Activated T-helper 1 cell treated with anti-CD3 and anti-CD28 coated beads, Interleukin-12 subunit alpha, Interleukin-12 subunit beta, Interleukin-2, Interleukin-4 antibody, amounts not matched to agents 30 ng/mL and 10 ng/mL and 1 ng/mL, durations not matched to agents 14 hours and 24 hours and 36 hours (primary cell): ENCODE data around the gene RTL5. TPM values are rescaled to one million over a fixed set of nuclear protein-coding genes. Genes with fewer than 3 reads are reported as not detected.
A peak's percentile ranks its signal among the peaks of the same experiment; 100 is the strongest.

Experiments used
- DNase-seq: peaks from one replicate; pipeline ENCODE4 v3.0.0; 2021; ENCODE audit warnings: low spot score
- H3K27ac Mint-ChIP-seq: one replicate; pipeline ENCODE4 v1.8.0; 2021; ENCODE audit warnings: mild to moderate bottlenecking, mixed read lengths
- H3K27me3 Mint-ChIP-seq: one replicate; pipeline ENCODE4 v1.8.0; 2022; ENCODE audit warnings: mild to moderate bottlenecking, moderate library complexity, mixed read lengths; ENCODE audit not compliant: insufficient read depth
- H3K36me3 Mint-ChIP-seq: one replicate; pipeline ENCODE4 v1.8.0; 2021; ENCODE audit warnings: low read depth, mixed read lengths
- H3K4me1 Mint-ChIP-seq: one replicate; pipeline ENCODE4 v1.8.0; 2021; ENCODE audit warnings: low read depth, mixed read lengths
- H3K4me3 Mint-ChIP-seq: one replicate; pipeline ENCODE4 v1.8.0; 2021; ENCODE audit warnings: mild to moderate bottlenecking, moderate library complexity, mixed read lengths
- H3K9me3 Mint-ChIP-seq: one replicate; pipeline ENCODE4 v1.8.0; 2021; ENCODE audit warnings: mixed read lengths
- intact Hi-C: fragments of 100-400 bp; cut with micrococcal nuclease; formaldehyde crosslinking; loops from one replicate; pipeline ENCODE4 v1.15.1; 2024
- total RNA-seq: library from RNA; stranded (reverse); gene quantifications from 2 replicates; pipeline ENCODE4 v1.2.3, GENCODE V29; 2022

The RTL5 gene
- total RNA-seq, 1 donor from 2014 or later = 0.26 TPM

DNA sequence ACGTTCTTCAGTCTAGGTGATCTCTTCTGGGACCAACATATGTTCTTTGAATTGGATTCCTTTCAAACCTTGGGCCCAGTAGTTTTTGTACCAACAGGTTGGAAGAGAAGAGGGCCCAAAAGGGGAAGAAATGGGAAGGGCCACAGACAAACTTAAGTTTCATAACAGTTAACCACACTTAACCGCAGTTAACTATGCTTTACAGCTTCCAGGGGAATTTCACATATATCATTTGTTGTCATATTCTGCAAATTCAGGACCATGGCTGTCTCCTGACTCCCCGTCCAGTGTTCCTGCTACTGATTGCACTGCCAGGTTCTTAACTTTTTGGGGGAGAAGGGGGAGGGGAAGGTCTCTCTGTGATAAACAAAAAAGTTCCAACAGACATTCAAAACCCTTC, 34.6 kb downstream of the RTL5 start:
- Mint-ChIP-seq H3K27ac (no peak overlapping the region), H3K9me3 (no peaks in the 10 kb centered on the region), H3K27me3 (peaks cover 38% of the 10 kb centered on the region), H3K4me3 (no peak overlapping the region), H3K4me1 (peaks cover 51% of the 10 kb centered on the region), H3K36me3 (peaks cover 1% of the 10 kb centered on the region)
- DNase-seq = no peak
- intact Hi-C loops = no loop called here

DNA sequence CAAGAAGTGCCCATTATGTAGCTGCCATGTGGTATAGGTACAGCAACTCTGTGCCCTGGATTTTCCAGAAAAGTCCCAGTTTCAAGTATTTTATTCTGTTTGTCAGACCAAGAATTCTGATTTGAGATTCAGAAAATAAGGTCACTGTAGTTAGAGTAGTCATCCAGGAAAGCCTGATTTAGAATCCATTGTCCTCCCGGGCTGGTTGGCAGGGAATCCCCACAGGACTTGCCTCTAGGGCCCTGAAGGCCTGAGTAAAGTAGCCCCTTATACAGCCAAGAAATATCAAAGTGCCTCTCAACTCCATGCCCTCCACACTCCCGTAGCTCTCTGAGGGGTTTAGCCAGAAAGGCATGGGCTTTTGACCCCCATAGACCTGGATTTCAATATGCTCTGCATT, 36.3 kb downstream of the RTL5 start:
- Mint-ChIP-seq H3K27me3 (peaks cover 36% of the 10 kb centered on the region), H3K4me3 (no peak overlapping the region), H3K4me1 (peaks cover 34% of the 10 kb centered on the region), H3K27ac (no peak overlapping the region), H3K36me3 (peaks cover 1% of the 10 kb centered on the region), H3K9me3 (no peaks in the 10 kb centered on the region)
- intact Hi-C loops = no loop called here
- no peak for DNase-seq

DNA sequence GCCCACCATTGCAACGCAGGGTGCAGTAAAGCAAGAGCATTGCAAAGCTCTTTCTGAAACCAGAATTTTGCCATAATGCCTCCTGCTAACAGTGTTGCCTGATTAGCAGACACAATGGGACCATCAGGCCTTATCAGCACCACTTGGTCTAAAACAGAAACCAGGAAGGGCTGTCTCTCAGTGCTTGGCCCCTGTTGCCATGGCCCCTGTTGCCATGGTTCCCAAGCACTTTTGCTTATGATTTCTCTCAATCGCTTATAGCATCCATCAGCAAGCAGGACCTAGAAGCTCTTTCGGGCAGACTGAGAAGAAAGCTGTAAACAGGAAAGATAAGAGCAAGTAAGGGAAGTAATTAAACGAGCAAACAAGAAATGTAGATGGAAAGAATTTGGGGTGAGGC, 36.8 kb downstream of the RTL5 start:
- Mint-ChIP-seq H3K4me1 (peaks cover 29% of the 10 kb centered on the region), H3K27ac (no peak overlapping the region), H3K36me3 (peaks cover 1% of the 10 kb centered on the region), H3K4me3 (no peak overlapping the region), H3K9me3 (no peaks in the 10 kb centered on the region), H3K27me3 (peaks cover 38% of the 10 kb centered on the region)
- intact Hi-C loops = no loop called here
- peak; percentile 14 for DNase-seq

DNA sequence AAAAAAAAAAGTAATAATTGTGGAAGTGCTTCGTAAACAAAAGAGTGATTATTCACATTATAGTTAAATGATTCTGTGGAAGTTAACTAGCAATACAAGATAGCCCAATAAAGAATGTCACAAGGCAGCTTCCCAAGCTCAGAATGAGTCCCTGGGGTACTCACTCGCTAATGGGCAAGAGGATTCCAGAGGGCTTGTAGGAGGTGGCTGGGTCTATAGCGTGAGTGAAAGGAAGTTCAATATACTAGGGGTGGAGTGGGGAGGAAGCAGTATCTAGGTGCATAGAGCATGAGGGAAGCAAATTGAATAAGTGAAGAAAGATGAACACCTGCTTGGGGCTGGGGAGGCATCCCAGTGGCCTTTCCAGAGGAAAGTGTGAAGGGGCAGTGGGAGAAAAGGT, 42.5 kb downstream of the RTL5 start:
- Mint-ChIP-seq H3K4me1 (no peaks in the 10 kb centered on the region), H3K9me3 (no peaks in the 10 kb centered on the region), H3K4me3 (no peak overlapping the region), H3K27ac (no peak overlapping the region), H3K36me3 (no peaks in the 10 kb centered on the region), H3K27me3 (peaks cover 31% of the 10 kb centered on the region)
- intact Hi-C loops = no loop called here
- DNase-seq = no peak

DNA sequence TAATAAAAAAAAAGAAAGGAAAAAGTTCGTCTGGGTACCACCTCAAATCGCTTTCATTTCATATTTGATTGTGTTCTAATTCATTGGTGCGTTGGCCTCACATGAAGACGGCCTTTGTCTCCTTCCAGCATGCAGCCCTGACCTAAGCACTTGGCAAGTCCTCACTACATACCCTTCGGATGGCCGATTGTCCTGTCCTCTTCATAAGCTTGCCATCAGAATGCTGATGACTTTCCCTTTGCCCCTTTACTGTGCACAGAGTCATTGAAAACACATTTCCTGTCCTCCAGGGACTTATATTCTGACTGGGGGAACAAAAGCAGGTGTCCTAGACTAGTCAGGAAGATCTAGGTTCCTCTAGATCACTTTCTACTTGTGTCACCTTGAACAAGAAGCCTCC, 43.0 kb downstream of the RTL5 start:
- Mint-ChIP-seq H3K36me3 (no peaks in the 10 kb centered on the region), H3K27ac (no peak overlapping the region), H3K4me1 (no peaks in the 10 kb centered on the region), H3K9me3 (no peaks in the 10 kb centered on the region), H3K27me3 (peaks cover 31% of the 10 kb centered on the region), H3K4me3 (no peak overlapping the region)
- DNase-seq = no peak
- intact Hi-C loops = no loop called here

DNA sequence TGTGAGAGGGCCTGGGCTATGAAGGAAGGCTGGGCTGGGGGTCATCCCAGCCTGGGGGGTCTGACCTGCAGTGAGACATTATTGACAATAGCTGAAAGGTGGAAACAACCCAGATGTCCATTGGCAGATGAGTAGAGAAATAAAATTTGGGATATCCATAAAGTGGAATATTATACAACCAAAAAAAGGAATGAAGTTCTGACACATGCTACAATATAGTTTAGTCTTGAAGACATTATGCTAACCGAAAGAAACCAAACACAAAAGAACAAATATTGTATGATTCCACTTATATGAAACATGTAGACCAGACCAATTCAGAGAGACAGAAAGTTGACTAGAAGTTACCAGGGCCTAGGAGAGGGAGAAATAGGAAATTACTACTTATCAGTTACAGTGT, 44.7 kb downstream of the RTL5 start:
- Mint-ChIP-seq H3K9me3 (no peaks in the 10 kb centered on the region), H3K27me3 (peaks cover 27% of the 10 kb centered on the region), H3K4me1 (no peaks in the 10 kb centered on the region), H3K27ac (no peak overlapping the region), H3K36me3 (no peaks in the 10 kb centered on the region), H3K4me3 (no peak overlapping the region)
- intact Hi-C loops = no loop called here
- no peak for DNase-seq

DNA sequence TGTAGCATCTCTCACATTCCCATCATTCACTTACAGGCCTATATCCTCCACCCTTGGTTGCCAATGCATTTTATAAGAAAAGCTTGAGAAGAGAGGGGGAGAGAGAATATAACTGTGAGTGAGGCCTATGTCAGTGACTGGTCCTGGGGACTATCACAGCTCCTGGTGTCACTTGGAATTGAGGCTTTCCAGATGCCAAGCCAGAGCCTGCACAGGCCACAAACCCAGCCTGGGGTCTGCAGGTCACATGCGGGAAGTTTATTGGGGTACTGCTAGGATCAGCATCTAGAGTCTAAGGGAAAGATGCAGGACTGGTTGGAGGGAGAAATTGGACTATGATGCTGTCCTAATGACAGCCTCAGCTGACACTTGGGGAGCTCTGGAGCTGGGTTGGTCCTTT, 47.6 kb downstream of the RTL5 start:
- intact Hi-C loops = no loop called here
- H3K27ac Mint-ChIP-seq = no peak overlapping the region
- peaks cover 22% of the 10 kb centered on the region for H3K27me3 Mint-ChIP-seq
- no peak overlapping the region for H3K4me3 Mint-ChIP-seq
- no peak for DNase-seq
- no peaks in the 10 kb centered on the region for H3K4me1 Mint-ChIP-seq
- H3K9me3 Mint-ChIP-seq = no peaks in the 10 kb centered on the region
- no peaks in the 10 kb centered on the region for H3K36me3 Mint-ChIP-seq

DNA sequence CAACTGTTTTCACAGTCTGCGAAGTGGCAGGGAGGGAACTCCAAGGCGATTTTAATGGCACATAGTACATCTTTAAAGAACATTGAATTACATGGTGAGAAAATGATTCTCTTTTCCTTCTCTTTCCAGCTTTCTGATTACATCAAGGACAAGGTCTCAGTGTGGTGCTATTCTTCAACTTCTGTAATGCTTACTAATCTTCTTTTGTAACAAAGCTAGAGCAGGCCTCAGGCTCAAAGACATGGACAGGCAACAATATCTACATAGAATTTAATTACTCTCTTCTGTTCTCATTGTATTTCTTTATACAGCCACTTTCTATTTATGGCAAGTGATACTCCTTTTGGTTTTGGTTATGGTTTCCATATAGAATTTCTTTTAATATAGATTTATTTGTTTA, 48.4 kb downstream of the RTL5 start:
- Mint-ChIP-seq H3K4me1 (peaks cover 8% of the 10 kb centered on the region), H3K27ac (no peak overlapping the region), H3K36me3 (no peaks in the 10 kb centered on the region), H3K27me3 (peaks cover 22% of the 10 kb centered on the region), H3K9me3 (no peaks in the 10 kb centered on the region), H3K4me3 (no peak overlapping the region)
- intact Hi-C loops = no loop called here
- DNase-seq = no peak

DNA sequence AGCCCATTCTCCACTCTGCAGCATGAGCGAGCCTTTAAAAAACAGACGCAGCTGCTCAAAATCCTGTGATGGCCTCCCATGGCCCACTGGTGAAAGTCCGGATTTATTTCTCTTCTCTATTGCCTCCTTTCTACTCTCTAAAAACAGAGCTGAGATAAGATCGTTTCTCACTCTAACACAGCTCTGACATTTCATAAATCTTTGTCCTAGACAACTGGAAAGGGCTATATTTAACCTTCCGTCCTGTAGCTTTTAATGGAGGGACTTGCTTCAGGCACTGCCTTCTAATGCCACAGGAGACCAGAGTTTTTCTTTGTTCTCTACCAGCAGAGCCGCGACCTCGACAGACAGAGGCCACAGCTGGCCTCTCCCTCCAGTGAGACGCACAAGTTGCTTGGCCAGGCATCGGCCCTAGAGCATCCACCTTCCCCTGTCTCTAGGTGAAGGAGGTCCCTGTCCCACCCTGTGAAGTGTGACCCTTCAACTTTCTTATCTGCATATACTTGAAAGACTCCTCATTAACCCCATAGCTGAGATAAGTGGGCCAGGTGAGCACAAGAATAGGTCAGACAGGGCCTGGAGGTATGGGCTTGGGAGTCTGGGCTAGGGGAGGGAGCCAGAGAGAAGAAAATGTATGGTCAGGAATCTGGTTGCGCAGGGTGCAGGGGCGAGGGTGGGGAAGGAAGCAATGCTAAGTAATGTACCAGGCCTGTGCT, 50.0 kb downstream of the RTL5 start:
- intact Hi-C loops = no loop called here
- DNase-seq = no peak
- Mint-ChIP-seq H3K9me3 (no peaks in the 10 kb centered on the region), H3K27ac (no peak overlapping the region), H3K36me3 (no peaks in the 10 kb centered on the region), H3K4me3 (no peak overlapping the region), H3K4me1 (peaks cover 11% of the 10 kb centered on the region), H3K27me3 (peaks cover 23% of the 10 kb centered on the region)

DNA sequence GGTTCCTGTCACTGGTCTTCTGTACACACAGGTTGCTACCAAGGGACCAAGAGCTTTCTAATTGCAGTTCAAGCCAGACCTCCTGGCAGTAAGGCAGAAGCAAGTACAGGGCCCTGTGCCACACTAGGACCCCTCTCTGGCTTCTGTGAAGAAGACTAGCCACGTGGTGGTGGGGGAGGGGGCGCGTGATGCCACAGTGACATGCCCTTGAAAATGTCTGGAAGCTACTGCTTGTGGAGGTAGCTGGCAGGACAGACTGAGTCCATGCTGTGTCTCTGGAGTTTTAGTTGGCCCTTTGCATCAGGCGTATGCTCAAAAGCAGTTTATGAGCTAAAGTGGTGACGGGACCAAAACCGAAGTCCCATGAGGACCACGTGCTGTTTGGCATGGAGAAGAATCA, 50.9 kb downstream of the RTL5 start:
- peaks cover 20% of the 10 kb centered on the region for H3K27me3 Mint-ChIP-seq
- H3K36me3 Mint-ChIP-seq = no peaks in the 10 kb centered on the region
- no peaks in the 10 kb centered on the region for H3K9me3 Mint-ChIP-seq
- peaks cover 11% of the 10 kb centered on the region for H3K4me1 Mint-ChIP-seq
- no peak overlapping the region for H3K4me3 Mint-ChIP-seq
- DNase-seq = no peak
- H3K27ac Mint-ChIP-seq = no peak overlapping the region
- intact Hi-C loops = no loop called here

DNA sequence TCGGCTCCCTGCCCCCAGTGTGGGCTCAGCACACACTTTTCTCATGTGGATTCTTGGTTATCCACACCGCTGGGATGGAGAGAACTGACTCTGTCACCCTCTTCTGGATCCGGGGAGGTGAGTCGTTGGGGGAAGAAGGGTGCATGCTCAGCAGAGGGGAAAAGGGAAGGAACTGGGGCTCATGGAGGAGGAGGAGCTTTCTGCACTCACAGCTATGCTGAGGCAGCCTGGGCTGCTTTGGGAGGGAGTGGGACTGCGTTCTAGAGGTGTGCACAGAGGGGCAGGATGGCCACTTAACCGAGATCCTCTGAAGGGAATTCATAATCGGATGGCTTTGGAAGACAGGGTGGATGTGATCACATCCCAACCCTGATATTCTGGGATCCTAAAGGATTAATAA, 51.6 kb downstream of the RTL5 start:
- no peak for DNase-seq
- intact Hi-C loops = no loop called here
- Mint-ChIP-seq H3K27me3 (peaks cover 19% of the 10 kb centered on the region), H3K4me1 (peaks cover 11% of the 10 kb centered on the region), H3K36me3 (no peaks in the 10 kb centered on the region), H3K4me3 (no peak overlapping the region), H3K9me3 (no peaks in the 10 kb centered on the region), H3K27ac (no peak overlapping the region)

DNA sequence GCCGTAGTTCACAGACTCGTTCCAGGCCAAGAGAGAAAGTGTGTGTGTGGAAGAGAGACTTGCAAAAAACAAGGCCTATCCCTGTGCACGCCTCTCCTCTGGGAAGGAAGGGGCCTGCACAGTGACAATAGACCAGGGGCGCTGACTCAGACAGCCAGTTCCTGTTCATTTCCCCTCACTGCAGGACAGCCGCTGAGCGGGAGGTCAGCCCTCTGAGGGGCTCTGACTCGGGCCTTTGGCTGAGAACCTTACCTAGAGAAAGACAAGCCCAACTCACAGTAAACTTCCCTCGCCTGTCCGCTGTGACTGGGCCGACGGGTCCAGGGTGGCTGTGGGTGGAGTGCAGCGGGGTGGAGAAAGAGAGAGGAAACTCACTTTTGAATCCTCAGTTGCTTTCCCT, 52.1 kb downstream of the RTL5 start:
- intact Hi-C loops = no loop called here
- H3K36me3 Mint-ChIP-seq = no peaks in the 10 kb centered on the region
- no peak for DNase-seq
- no peak overlapping the region for H3K4me3 Mint-ChIP-seq
- H3K27ac Mint-ChIP-seq = no peak overlapping the region
- H3K27me3 Mint-ChIP-seq = peaks cover 19% of the 10 kb centered on the region
- H3K4me1 Mint-ChIP-seq = peaks cover 11% of the 10 kb centered on the region
- H3K9me3 Mint-ChIP-seq = no peaks in the 10 kb centered on the region

DNA sequence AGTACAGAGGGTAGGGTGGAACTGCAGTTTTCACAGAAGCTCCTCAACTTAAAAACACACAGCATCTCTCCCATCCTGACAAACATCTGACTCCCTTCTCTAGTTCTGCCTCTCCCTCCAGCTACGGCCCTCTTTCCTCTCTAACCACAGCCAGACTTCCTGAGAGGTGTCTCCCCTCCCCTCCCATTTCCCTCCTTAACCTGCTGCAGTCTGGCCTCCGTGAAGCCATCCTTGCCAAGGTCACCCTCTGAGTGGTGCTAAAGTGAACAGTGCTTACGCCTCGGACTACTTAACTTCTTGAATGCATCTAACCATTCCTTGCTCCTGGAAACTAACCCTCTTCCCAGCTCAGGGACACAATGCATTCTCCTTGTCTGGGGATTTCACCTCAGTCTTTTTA, 53.3 kb downstream of the RTL5 start:
- DNase-seq = no peak
- Mint-ChIP-seq H3K27ac (no peak overlapping the region), H3K27me3 (peaks cover 19% of the 10 kb centered on the region), H3K9me3 (no peaks in the 10 kb centered on the region), H3K36me3 (no peaks in the 10 kb centered on the region), H3K4me3 (no peak overlapping the region), H3K4me1 (peaks cover 11% of the 10 kb centered on the region)
- intact Hi-C loops = no loop called here
